GM21576 (cell line): ENCODE data around the gene HMX1.

ENCODE experiments used
- ATAC-seq: cut with Tn5 transposase; IDR thresholded peaks from one replicate; pipeline ENCODE4 v1.9.1; 2021; ENCODE audit warnings: mild to moderate bottlenecking, moderate library complexity; ENCODE audit not compliant: unreplicated experiment

The HMX1 gene

GRCh38 chr4:8893227-8893623, 21.6 kb upstream of the HMX1 start:
- ATAC-seq: no peak

GRCh38 chr4:8892556-8893226, 21.1 kb upstream of the HMX1 start:
- ATAC-seq: no peak

GRCh38 chr4:8891646-8892555, 20.3 kb upstream of the HMX1 start:
- ATAC-seq: no peak

GRCh38 chr4:8891255-8891645, 19.6 kb upstream of the HMX1 start:
- ATAC-seq: no peak

- no peak for ATAC-seq
Measured at GRCh38 chr4:8888856-8889255, 17.2 kb upstream of the HMX1 start.

GRCh38 chr4:8886612-8887406, 15.2 kb upstream of the HMX1 start:
- no peak for ATAC-seq

- ATAC-seq: no peak
Measured at GRCh38 chr4:8882239-8882638, 10.6 kb upstream of the HMX1 start.

- no peak for ATAC-seq
Measured at GRCh38 chr4:8880851-8881250, 9.2 kb upstream of the HMX1 start.

- ATAC-seq: no peak
Measured at GRCh38 chr4:8879574-8879973, 7.9 kb upstream of the HMX1 start.

GRCh38 chr4:8878421-8878820, 6.8 kb upstream of the HMX1 start:
- no peak for ATAC-seq

GRCh38 chr4:8877780-8878040, 6.1 kb upstream of the HMX1 start:
- no peak for ATAC-seq

- no peak for ATAC-seq
Measured at GRCh38 chr4:8876982-8877779, 5.5 kb upstream of the HMX1 start.

- no peak for ATAC-seq
Measured at GRCh38 chr4:8874896-8875680, 3.4 kb upstream of the HMX1 start.

GRCh38 chr4:8874003-8874895, 2.6 kb upstream of the HMX1 start:
- no peak for ATAC-seq

- ATAC-seq: no peak
Measured at GRCh38 chr4:8872402-8873291, 1.0 kb upstream of the HMX1 start.

GRCh38 chr4:8870647-8871416, 807 bp downstream of the HMX1 start:
- ATAC-seq: no peak

GRCh38 chr4:8869898-8870646, 1.6 kb downstream of the HMX1 start:
- ATAC-seq: no peak
